Ishikawa (cell line): ENCODE measurements around the gene SLC29A1.
A peak's percentile ranks its signal among the peaks of the same experiment; 100 is the strongest.

ENCODE experiments used
- CEBPB ChIP-seq: IDR thresholded peaks from 2 replicates; pipeline ENCODE4 v1.6.1; 2012
- CREB1 ChIP-seq: IDR thresholded peaks from 2 replicates; pipeline ENCODE4 v1.6.1; 2012; ENCODE audit warnings: low read depth
- EGR1 ChIP-seq: IDR thresholded peaks from 2 replicates; pipeline ENCODE4 v1.6.1; 2012
- EP300 ChIP-seq: IDR thresholded peaks from 2 replicates; pipeline ENCODE4 v1.6.1; 2012; ENCODE audit warnings: borderline replicate concordance
- FOXM1 ChIP-seq: IDR thresholded peaks from 2 replicates; pipeline ENCODE4 v1.6.1; 2012; ENCODE audit warnings: low read depth, borderline replicate concordance
- NFIC ChIP-seq: IDR thresholded peaks from 2 replicates; pipeline ENCODE4 v1.6.1; 2012
- RAD21 ChIP-seq: IDR thresholded peaks from 2 replicates; pipeline ENCODE4 v1.6.1; 2012; ENCODE audit warnings: low read depth
- TAF1 ChIP-seq: IDR thresholded peaks from 2 replicates; pipeline ENCODE4 v1.6.1; 2012; ENCODE audit warnings: low read depth, mild to moderate bottlenecking
- TCF12 ChIP-seq: IDR thresholded peaks from 2 replicates; pipeline ENCODE4 v1.6.1; 2012; ENCODE audit warnings: low read depth
- TEAD4 ChIP-seq: IDR thresholded peaks from 2 replicates; pipeline ENCODE4 v1.6.1; 2012
- USF1 ChIP-seq: IDR thresholded peaks from 2 replicates; pipeline ENCODE4 v1.6.1; 2012
- YY1 ChIP-seq: IDR thresholded peaks from 2 replicates; pipeline ENCODE4 v1.6.1; 2012; ENCODE audit warnings: low read depth
- ZBTB7A ChIP-seq: IDR thresholded peaks from 2 replicates; pipeline ENCODE4 v1.6.1; 2012; ENCODE audit warnings: low read depth
- TF ChIP-seq, protein P1 (sequence below): IDR thresholded peaks from 2 replicates; pipeline ENCODE4 v1.6.1; 2012; ENCODE audit warnings: low read depth, mild to moderate bottlenecking
- TF ChIP-seq, protein P2 (sequence below): IDR thresholded peaks from 2 replicates; pipeline ENCODE4 v1.6.1; 2012

SLC29A1 gene

DNA sequence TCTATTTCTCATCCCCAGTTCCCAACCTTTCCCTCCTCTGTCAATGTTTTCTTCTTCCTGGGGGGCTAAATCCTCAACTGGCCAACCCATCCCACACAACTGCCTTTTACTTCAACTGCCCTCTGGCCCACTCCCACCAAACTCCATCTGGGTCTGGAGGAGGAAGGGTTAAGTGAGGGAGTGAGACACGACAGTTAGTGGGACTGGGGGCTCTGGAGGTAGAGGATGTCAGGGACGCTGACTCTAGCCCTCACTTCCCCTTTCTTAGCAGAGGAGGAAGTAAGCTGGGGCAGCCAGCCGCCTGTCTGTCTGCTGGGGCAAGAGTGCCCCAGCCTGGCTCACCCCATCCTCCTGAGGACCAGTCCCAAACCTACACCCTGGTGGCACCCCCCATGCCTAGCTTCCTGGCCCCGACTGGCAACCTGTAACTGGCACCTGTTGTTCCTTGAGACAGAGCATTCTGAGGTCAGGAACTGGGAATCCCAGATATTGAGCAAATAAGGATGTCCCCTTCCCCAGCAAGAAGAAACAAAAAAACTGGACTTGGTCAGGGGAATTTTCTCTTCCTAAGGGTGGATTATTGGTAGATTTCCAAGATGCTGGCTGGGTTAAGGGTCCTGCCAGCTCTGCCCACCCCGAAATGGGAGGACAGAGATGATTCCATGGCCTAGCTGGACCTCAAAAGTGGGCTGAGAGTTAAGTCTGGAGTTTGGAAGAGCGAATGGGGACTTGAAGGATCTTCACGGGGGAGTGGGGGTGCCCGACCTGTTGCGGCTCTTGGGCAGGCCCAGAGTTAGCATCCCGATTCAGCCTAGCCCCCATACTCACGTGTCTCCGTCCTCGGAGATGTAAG lies 41.0 kb downstream of the SLC29A1 start:
- TF ChIP-seq TAF1 (no peak), RAD21 (no peak), CEBPB (no peak), NFIC (no peak), FOXM1 (no peak), ZBTB7A (no peak), CREB1 (no peak)

- no peak for TF ChIP-seq EP300
- TF ChIP-seq TEAD4: no peak
- 0 out of 2 replicates have a peak, but pooled peaks have one; percentile 74 for TF ChIP-seq ZBTB7A
- TF ChIP-seq, protein P1, sequence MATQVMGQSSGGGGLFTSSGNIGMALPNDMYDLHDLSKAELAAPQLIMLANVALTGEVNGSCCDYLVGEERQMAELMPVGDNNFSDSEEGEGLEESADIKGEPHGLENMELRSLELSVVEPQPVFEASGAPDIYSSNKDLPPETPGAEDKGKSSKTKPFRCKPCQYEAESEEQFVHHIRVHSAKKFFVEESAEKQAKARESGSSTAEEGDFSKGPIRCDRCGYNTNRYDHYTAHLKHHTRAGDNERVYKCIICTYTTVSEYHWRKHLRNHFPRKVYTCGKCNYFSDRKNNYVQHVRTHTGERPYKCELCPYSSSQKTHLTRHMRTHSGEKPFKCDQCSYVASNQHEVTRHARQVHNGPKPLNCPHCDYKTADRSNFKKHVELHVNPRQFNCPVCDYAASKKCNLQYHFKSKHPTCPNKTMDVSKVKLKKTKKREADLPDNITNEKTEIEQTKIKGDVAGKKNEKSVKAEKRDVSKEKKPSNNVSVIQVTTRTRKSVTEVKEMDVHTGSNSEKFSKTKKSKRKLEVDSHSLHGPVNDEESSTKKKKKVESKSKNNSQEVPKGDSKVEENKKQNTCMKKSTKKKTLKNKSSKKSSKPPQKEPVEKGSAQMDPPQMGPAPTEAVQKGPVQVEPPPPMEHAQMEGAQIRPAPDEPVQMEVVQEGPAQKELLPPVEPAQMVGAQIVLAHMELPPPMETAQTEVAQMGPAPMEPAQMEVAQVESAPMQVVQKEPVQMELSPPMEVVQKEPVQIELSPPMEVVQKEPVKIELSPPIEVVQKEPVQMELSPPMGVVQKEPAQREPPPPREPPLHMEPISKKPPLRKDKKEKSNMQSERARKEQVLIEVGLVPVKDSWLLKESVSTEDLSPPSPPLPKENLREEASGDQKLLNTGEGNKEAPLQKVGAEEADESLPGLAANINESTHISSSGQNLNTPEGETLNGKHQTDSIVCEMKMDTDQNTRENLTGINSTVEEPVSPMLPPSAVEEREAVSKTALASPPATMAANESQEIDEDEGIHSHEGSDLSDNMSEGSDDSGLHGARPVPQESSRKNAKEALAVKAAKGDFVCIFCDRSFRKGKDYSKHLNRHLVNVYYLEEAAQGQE: no peak
- TF ChIP-seq RAD21: peak; percentile 27; the same call in 1 of the 2 replicates
- TF ChIP-seq CEBPB: no peak
- TF ChIP-seq, protein P2, sequence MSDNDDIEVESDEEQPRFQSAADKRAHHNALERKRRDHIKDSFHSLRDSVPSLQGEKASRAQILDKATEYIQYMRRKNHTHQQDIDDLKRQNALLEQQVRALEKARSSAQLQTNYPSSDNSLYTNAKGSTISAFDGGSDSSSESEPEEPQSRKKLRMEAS: no peak
- TF ChIP-seq TCF12: no peak
- peak; percentile 9; the same call in 1 of the 2 replicates for TF ChIP-seq NFIC
- TF ChIP-seq TAF1: peak; percentile 77
Observed at GRCh38 chr6:44265007-44265721, 41.8 kb downstream of the SLC29A1 start, which contains the start of gene NFKBIE. NFKBIE (minus strand) TSS chr6:44265551; CDS start chr6:44265346, 205 bp downstream.

DNA sequence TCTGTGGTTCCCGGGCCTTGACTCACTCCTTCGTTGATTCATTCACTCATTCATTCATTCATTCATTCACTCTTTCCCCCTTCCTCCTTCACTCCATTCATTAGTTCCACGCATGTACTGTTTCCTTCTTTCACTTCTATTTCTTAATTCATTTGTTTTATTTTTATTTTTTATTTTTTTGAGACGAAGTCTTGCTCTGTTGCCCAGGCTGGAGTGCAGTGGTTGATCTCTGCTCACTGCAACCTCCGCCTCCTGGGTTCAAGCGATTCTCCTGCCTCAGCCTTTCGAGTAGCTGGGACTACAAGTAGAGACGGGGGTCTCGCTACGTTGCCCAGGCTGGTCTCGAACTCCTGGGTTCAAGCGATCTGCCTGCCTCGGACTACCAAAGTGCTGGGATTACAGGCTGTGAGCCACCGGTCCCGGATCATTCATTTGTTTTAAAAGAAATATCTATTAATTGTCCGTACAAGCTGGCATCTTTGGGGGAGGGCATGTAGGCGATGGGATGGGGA lies 42.4 kb downstream of the SLC29A1 start:
- no peak for TF ChIP-seq NFIC
- TF ChIP-seq, protein P1: no peak
- TF ChIP-seq TAF1: no peak
- TF ChIP-seq EP300: no peak

GRCh38 chr6:44266347-44266746 lies 43.0 kb downstream of the SLC29A1 start:
- TF ChIP-seq YY1 (no peak), ZBTB7A (no peak), USF1 (no peak), CEBPB (no peak), EP300 (no peak), TEAD4 (no peak), FOXM1 (no peak), NFIC (no peak), CREB1 (no peak), TCF12 (no peak), RAD21 (no peak), EGR1 (no peak), TAF1 (no peak)
- TF ChIP-seq, protein P1: no peak
- TF ChIP-seq, protein P2: no peak
